Upper lobe of right lung (tissue), 1 donor: ENCODE results near the gene CACNG7. TPM values are rescaled to one million over a fixed set of nuclear protein-coding genes. Genes with fewer than 3 reads are reported as not detected.

ENCODE experiments used
- ATAC-seq: fragments of 200-7000 bp; cut with Tn5 transposase; one replicate; pipeline ENCODE4 v1.9.1; 2020; ENCODE audit warnings: mild to moderate bottlenecking, moderate library complexity
- DNase-seq: peaks from one replicate; pipeline ENCODE4 v3.0.0-alpha.2; 2020
- H3K27ac ChIP-seq: fragments of 200-600 bp; one replicate; pipeline ENCODE4 v1.8.0; 2022
- H3K27me3 ChIP-seq: fragments of 200-600 bp; one replicate; pipeline ENCODE4 v1.8.0; 2022; ENCODE audit warnings: mild to moderate bottlenecking
- H3K36me3 ChIP-seq: fragments of 200-600 bp; one replicate; pipeline ENCODE4 v1.8.0; 2022
- H3K4me1 ChIP-seq: fragments of 200-600 bp; one replicate; pipeline ENCODE4 v1.8.0; 2022
- H3K4me3 ChIP-seq: fragments of 200-600 bp; one replicate; pipeline ENCODE4 v1.8.0; 2022; ENCODE audit warnings: mild to moderate bottlenecking
- H3K9me3 ChIP-seq: fragments of 200-600 bp; one replicate; pipeline ENCODE4 v1.8.0; 2022
- CTCF ChIP-seq: fragments of 200-600 bp; IDR thresholded peaks from one replicate; pipeline ENCODE4 v1.8.0; 2022; ENCODE audit warnings: antibody characterized with exemption
- intact Hi-C: fragments of 100-400 bp; cut with DNase I; formaldehyde crosslinking; loops from one replicate; pipeline ENCODE4 v1.11.0; 2022
- total RNA-seq: library from RNA; stranded (reverse); fragmentation: NEBNext Ultra II Directional; extraction: Animal tissue kit (Norgen Biotek cat#: 25700); gene quantifications from one replicate; pipeline ENCODE4 v1.2.1, GENCODE V29; 2021
- donor health status: DM: no; HTN: yes; CAD: no; lungs with severe emphysema.

CACNG7 gene
- total RNA-seq, 1 donor from 2014 or later, result not detected

- Histone ChIP-seq H3K9me3 (no peaks in the 10 kb centered on the region), H3K27ac (no peak overlapping the region), H3K36me3 (no peaks in the 10 kb centered on the region), H3K4me1 (no peaks in the 10 kb centered on the region), H3K4me3 (no peak overlapping the region), H3K27me3 (peaks cover 28% of the 10 kb centered on the region)
- no peak for ATAC-seq
- DNase-seq, result peak; percentile 30
- TF ChIP-seq CTCF, result no peak
- intact Hi-C loops, result no loop called here
Observed at GRCh38 chr19:53953383-53953782, 44.3 kb downstream of the CACNG7 start.

GRCh38 chr19:53957448-53958167 lies 48.5 kb downstream of the CACNG7 start:
- DNase-seq (peak; percentile 9), ATAC-seq (no peak)
- intact Hi-C loops, result no loop called here
- no peaks in the 10 kb centered on the region for H3K36me3 ChIP-seq
- peaks cover 48% of the 10 kb centered on the region for H3K27me3 ChIP-seq
- no peak overlapping the region for H3K4me3 ChIP-seq
- no peaks in the 10 kb centered on the region for H3K4me1 ChIP-seq
- no peaks in the 10 kb centered on the region for H3K9me3 ChIP-seq
- no peak overlapping the region for H3K27ac ChIP-seq
- no peak for TF ChIP-seq CTCF

- Histone ChIP-seq H3K27me3 (peaks cover 54% of the 10 kb centered on the region), H3K4me1 (no peaks in the 10 kb centered on the region), H3K9me3 (no peaks in the 10 kb centered on the region), H3K27ac (no peak overlapping the region), H3K36me3 (no peaks in the 10 kb centered on the region), H3K4me3 (no peak overlapping the region)
- TF ChIP-seq CTCF, result no peak
- intact Hi-C loops, result no loop called here
- peak; percentile 49 for DNase-seq
- ATAC-seq, result no peak
Observed at GRCh38 chr19:53958168-53958571, 49.1 kb downstream of the CACNG7 start.

- DNase-seq (peak; percentile 10), ATAC-seq (no peak)
- no peaks in the 10 kb centered on the region for H3K4me1 ChIP-seq
- H3K27ac ChIP-seq, result no peak overlapping the region
- H3K9me3 ChIP-seq, result no peaks in the 10 kb centered on the region
- intact Hi-C loops, result no loop called here
- H3K27me3 ChIP-seq, result peaks cover 62% of the 10 kb centered on the region
- H3K36me3 ChIP-seq, result no peaks in the 10 kb centered on the region
- no peak for TF ChIP-seq CTCF
- no peak overlapping the region for H3K4me3 ChIP-seq
Observed at GRCh38 chr19:53958823-53959757, 50.0 kb downstream of the CACNG7 start.

- H3K27ac ChIP-seq, result no peak overlapping the region
- H3K4me1 ChIP-seq, result no peaks in the 10 kb centered on the region
- H3K4me3 ChIP-seq, result no peak overlapping the region
- ATAC-seq, result no peak
- no peaks in the 10 kb centered on the region for H3K36me3 ChIP-seq
- intact Hi-C loops, result no loop called here
- no peak for TF ChIP-seq CTCF
- H3K27me3 ChIP-seq, result peaks cover 72% of the 10 kb centered on the region
- no peak for DNase-seq
- H3K9me3 ChIP-seq, result no peaks in the 10 kb centered on the region
Observed at GRCh38 chr19:53960187-53960586, 51.1 kb downstream of the CACNG7 start.
